ENCODE measurements around the gene GABRA5. TPM values are rescaled to one million over a fixed set of nuclear protein-coding genes. Genes with fewer than 3 reads are reported as not detected.

The GABRA5 gene
- total RNA-seq, 1 experiment from 2014 or later: 23.3 TPM

- H3K4me1 Mint-ChIP-seq: peaks cover 30% of the 10 kb centered on the region
- peaks cover 6% of the 10 kb centered on the region for H3K9me3 Mint-ChIP-seq
- H3K36me3 Mint-ChIP-seq: peaks cover 8% of the 10 kb centered on the region; the same call in 1 of the 2 replicates
- ChIA-PET CTCF (interaction anchor here (1.0 to 6.8 kb wide), 6 partner anchors 25 to 1359 kb away, joined by 4 to 61 read pairs (median 4); no protein-coding TSS in a partner anchor), POLR2A (no interaction called here)
- no peak overlapping the region for H3K27ac Mint-ChIP-seq
- peaks cover 38% of the 10 kb centered on the region for H3K27me3 Mint-ChIP-seq (ENCODE audit: low read depth)
- peak overlapping the region; percentile 62 for H3K4me3 Mint-ChIP-seq
- DNase-seq (ENCODE audit: low spot score): peak; percentile 48
- peak; percentile 21 for ATAC-seq
- TF ChIP-seq RORB (CRISPR knock-in tag; IDR thresholded peaks at IDR 0.05) (no peak), EMX1 (CRISPR knock-in tag; IDR thresholded peaks at IDR 0.05) (no peak), ZNF263 (CRISPR knock-in tag; IDR thresholded peaks at IDR 0.05; ENCODE audit: low read depth) (peak; percentile 46; the same call in 1 of the 2 replicates), NR2C2 (CRISPR knock-in tag; IDR thresholded peaks at IDR 0.05) (no peak), NFE2L1 (CRISPR knock-in tag; IDR thresholded peaks at IDR 0.05) (no peak), ZNF671 (CRISPR knock-in tag; IDR thresholded peaks at IDR 0.05) (no peak), ZNF121 (CRISPR knock-in tag; IDR thresholded peaks at IDR 0.05) (no peak), NR3C1 (CRISPR knock-in tag; conservative IDR thresholded peaks at IDR 0.05; ENCODE audit: low read depth) (no peak), USF1 (CRISPR knock-in tag; IDR thresholded peaks at IDR 0.05) (no peak), FOXP4 (CRISPR knock-in tag; IDR thresholded peaks at IDR 0.05) (no peak), ZNF138 (CRISPR knock-in tag; conservative IDR thresholded peaks at IDR 0.05) (no peak), ARID4B (CRISPR knock-in tag; IDR thresholded peaks at IDR 0.05; ENCODE audit: borderline replicate concordance) (no peak), NFATC4 (CRISPR knock-in tag; IDR thresholded peaks at IDR 0.05) (no peak), AFF4 (CRISPR knock-in tag; IDR thresholded peaks at IDR 0.05; ENCODE audit: borderline replicate concordance) (no peak), MLX (CRISPR knock-in tag; IDR thresholded peaks at IDR 0.05) (no peak), ATF1 (CRISPR knock-in tag; IDR thresholded peaks at IDR 0.05) (no peak), IRF1 (CRISPR knock-in tag; IDR thresholded peaks at IDR 0.05) (no peak), CREB1 (CRISPR knock-in tag; IDR thresholded peaks at IDR 0.05) (no peak), PRDM15 (CRISPR knock-in tag; IDR thresholded peaks at IDR 0.05) (peak; percentile 23; the same call in 1 of the 2 replicates), GTF2I (CRISPR knock-in tag; conservative IDR thresholded peaks at IDR 0.05) (no peak), NFYB (CRISPR knock-in tag; conservative IDR thresholded peaks at IDR 0.05; ENCODE audit: low read depth) (no peak)
Measured at GRCh38 chr15:26867200-26868007, 542 bp downstream of the GABRA5 start.

All from WTC11 (cell line).